Left ventricle myocardium superior (tissue), 1 donor: ENCODE measurements around the gene KRTAP5-10. TPM values are rescaled to one million over a fixed set of nuclear protein-coding genes. Genes with fewer than 3 reads are reported as not detected.
"Not testable (repeated sequence)": the region's sequence is repeated elsewhere in the genome, so short reads cannot be mapped to it uniquely, and the experiment has no call there.

Source experiments
- ATAC-seq: fragments of 200-7000 bp; cut with Tn5 transposase; one replicate; pipeline ENCODE4 v1.9.1; 2020; ENCODE audit warnings: mild to moderate bottlenecking, moderate library complexity
- DNase-seq: peaks from one replicate; pipeline ENCODE4 v3.0.0-alpha.2; 2020
- intact Hi-C: fragments of 100-400 bp; cut with micrococcal nuclease; formaldehyde crosslinking; loops from one replicate; pipeline ENCODE4 v1.11.0; 2022
- total RNA-seq: library from RNA; stranded (reverse); fragmentation: NEBNext Ultra II Directional; extraction: Animal tissue kit (Norgen Biotek cat#: 25700); gene quantifications from one replicate; pipeline ENCODE4 v1.2.1, GENCODE V29; 2021
- donor health status: DM: no; HTN: yes; CAD: no; lungs with severe emphysema.

Gene KRTAP5-10
- total RNA-seq, 1 donor from 2014 or later: not detected

GRCh38 chr11:71588822-71589545 lies 23.6 kb downstream of the KRTAP5-10 start:
- ATAC-seq, intact Hi-C loops, DNase-seq: not testable (repeated sequence)

GRCh38 chr11:71589546-71589920 lies 24.2 kb downstream of the KRTAP5-10 start:
- intact Hi-C loops, ATAC-seq, DNase-seq: not testable (repeated sequence)

- not testable (repeated sequence) for ATAC-seq, DNase-seq
Measured at GRCh38 chr11:71603221-71603620, 37.9 kb downstream of the KRTAP5-10 start.

GRCh38 chr11:71604798-71605488 lies 39.6 kb downstream of the KRTAP5-10 start:
- intact Hi-C loops, DNase-seq, ATAC-seq: not testable (repeated sequence)

More at GRCh38 chr11:71603221-71603620, 37.9 kb downstream of the KRTAP5-10 start:
- intact Hi-C loops: not testable (repeated sequence)

GRCh38 chr11:71606853-71607519 lies 41.6 kb downstream of the KRTAP5-10 start:
- ATAC-seq, DNase-seq, intact Hi-C loops: not testable (repeated sequence)

GRCh38 chr11:71607520-71608216 lies 42.3 kb downstream of the KRTAP5-10 start:
- ATAC-seq, DNase-seq, intact Hi-C loops: not testable (repeated sequence)

GRCh38 chr11:71608272-71608671 lies 42.9 kb downstream of the KRTAP5-10 start:
- intact Hi-C loops, DNase-seq, ATAC-seq: not testable (repeated sequence)

- intact Hi-C loops, DNase-seq, ATAC-seq: not testable (repeated sequence)
Measured at GRCh38 chr11:71611218-71611910, 46.0 kb downstream of the KRTAP5-10 start.

GRCh38 chr11:71613931-71614330 lies 48.6 kb downstream of the KRTAP5-10 start:
- intact Hi-C loops, ATAC-seq, DNase-seq: not testable (repeated sequence)

- DNase-seq, intact Hi-C loops, ATAC-seq: not testable (repeated sequence)
Measured at GRCh38 chr11:71614366-71614917, 49.1 kb downstream of the KRTAP5-10 start.

- ATAC-seq, intact Hi-C loops, DNase-seq: not testable (repeated sequence)
Measured at GRCh38 chr11:71615003-71615402, 49.6 kb downstream of the KRTAP5-10 start.

Other genes with a start within 250 kb of the KRTAP5-10 start
- gene DHCR7, start 117.2 kb upstream of the KRTAP5-10 start, total RNA-seq: 41.3 TPM
- 20.5 TPM for gene NADSYN1, start 112.4 kb upstream of the KRTAP5-10 start, total RNA-seq
- not detected for gene KRTAP5-7, start 38.3 kb upstream of the KRTAP5-10 start, total RNA-seq
- gene KRTAP5-8, start 27.5 kb upstream of the KRTAP5-10 start, total RNA-seq: not detected
- not detected for gene KRTAP5-9, start 17.1 kb upstream of the KRTAP5-10 start, total RNA-seq
- gene KRTAP5-11, start 17.3 kb downstream of the KRTAP5-10 start, total RNA-seq: not detected